ENCODE measurements around the gene CCDC192.

DNA sequence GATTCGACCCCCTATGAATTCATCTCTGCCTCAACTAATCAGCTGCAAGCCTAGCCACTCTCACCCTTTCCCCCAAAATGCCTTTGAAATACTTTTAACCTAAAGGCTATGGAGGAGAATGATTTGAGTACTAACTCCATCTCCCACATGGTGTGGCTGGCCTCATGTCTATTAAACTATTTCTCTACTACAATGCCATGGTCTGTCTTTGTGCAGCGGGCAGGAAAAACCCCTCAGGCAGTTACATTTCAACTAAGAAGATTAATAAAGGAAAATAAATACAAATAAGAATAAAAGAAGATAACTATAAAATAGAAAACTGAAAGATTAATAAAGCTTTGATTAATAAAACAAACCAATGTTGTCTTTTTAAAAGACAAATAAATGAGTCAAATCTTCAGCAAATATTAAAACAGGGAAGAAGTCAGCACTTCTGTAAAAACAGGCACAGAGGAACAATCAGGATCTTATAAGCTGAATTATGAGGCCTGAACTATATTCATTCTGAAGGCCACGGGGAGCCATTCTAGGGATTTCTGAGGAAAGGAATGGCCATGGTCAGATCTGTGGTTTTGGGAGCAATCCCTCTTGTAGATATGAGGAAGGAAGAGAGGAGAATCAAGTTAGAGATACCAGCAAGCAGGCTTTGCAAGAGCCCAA is 264.3 kb downstream of the CCDC192 start:
- TF ChIP-seq TAF1 (IDR thresholded peaks at IDR 0.05; ENCODE audit: low read depth, low read length) (no peak), POU2F2 (IDR thresholded peaks at IDR 0.05; ENCODE audit: low read depth, low read length) (no peak)
